NAMALWA (cell line): ENCODE measurements around the gene FAM83F.

Experiments used
- DNase-seq: peaks from one replicate; pipeline ENCODE4 v3.0.0-alpha.2; 2015; ENCODE audit warnings: low spot score

FAM83F gene

DNA sequence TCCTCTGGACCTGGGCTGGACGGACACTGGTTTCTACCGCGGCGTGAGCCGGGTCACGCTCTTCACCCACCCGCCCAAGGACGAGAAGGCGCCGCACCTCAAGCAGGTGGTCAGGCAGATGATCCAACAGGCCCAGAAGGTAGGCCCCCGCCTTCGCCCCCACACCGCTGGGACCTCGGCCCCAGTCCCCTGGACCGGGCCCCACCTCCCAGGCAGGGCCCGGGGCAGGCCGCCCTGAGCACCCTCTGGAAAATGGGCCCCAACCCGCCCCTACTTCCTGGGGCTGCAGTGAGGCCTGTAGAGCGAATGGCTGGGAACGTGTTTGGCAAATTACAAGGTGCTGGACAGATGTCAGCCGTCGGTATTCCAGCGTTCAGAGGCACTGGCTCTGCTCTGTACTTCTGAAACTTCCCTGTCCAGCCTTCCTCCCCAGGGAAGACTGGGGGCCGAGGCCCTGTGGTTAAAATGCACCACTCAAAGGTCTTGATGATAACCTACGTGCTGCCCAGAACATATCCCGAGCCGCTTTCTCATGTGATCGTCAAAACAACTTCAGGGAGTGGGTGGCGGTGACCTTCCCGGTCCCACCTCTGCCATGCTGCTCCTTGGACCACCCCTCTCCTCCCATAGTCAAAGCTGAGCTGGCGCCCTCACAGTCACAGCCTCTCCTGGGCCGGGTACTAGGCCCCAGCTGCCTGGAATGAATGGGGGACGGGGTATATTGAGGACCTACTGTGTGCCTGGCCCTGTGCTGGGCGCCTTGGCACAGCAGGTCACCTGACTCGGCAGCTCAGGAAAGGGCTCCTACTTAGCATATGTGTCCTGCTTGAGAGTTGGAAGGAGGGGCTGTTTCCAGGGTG, 869 bp downstream of the FAM83F start:
- no peak for DNase-seq

DNA sequence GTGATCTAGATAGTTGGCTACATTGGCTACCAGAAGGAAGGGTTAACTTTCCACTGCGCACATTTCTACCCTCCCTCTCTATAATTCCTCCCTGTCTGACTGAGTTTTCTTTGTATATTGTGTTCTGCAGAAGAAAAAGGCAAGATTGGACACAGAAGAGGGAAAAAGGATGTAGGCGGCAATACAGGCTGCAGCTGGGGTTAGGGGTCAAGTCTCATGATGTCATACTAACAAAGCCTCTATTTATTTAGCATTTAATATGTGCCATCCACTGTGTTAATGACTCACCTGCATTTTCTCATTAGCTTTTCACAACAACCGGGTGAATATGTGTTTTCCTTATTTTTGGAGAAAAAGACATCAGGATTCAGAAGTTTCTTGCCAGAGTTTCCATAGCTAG, 2.0 kb downstream of the FAM83F start:
- no peak for DNase-seq

- no peak for DNase-seq
Observed at GRCh38 chr22:39997421-39997820, 2.7 kb downstream of the FAM83F start.

GRCh38 chr22:39997939-39998726, 3.4 kb downstream of the FAM83F start:
- DNase-seq = no peak

DNA sequence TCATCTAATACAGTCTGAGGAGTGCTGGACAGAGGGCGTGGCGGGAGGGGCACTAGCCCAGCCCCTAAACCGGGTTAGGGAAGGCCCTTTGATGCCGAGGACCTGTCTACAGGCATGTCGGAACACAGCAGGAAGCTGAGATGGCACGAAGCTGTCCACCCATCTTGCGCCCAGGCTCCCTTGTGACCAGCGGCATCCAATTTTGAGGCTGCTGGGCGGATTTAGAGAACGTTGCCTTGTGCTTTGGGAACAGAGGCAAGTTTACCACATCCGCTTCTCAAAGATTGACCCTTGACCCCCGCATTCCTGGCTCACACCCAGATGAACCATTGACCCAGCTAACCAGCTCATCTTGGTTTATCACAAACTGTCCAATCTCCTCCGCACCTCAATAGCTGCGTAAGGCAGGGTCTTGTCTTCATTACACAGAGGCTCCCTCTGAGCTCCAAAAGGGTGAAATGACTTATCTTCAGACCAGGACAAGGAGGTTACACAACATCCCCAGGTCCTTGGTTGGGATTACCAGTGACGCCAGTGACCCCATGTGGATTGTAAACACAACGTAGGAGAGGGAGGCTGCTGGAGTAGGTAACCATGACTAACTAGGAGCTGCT, 4.5 kb downstream of the FAM83F start:
- DNase-seq = no peak

GRCh38 chr22:40000171-40000570, 5.4 kb downstream of the FAM83F start:
- DNase-seq = no peak

GRCh38 chr22:40001106-40001505, 6.4 kb downstream of the FAM83F start:
- DNase-seq = no peak

- no peak for DNase-seq
Observed at GRCh38 chr22:40001800-40002577, 7.2 kb downstream of the FAM83F start.

DNA sequence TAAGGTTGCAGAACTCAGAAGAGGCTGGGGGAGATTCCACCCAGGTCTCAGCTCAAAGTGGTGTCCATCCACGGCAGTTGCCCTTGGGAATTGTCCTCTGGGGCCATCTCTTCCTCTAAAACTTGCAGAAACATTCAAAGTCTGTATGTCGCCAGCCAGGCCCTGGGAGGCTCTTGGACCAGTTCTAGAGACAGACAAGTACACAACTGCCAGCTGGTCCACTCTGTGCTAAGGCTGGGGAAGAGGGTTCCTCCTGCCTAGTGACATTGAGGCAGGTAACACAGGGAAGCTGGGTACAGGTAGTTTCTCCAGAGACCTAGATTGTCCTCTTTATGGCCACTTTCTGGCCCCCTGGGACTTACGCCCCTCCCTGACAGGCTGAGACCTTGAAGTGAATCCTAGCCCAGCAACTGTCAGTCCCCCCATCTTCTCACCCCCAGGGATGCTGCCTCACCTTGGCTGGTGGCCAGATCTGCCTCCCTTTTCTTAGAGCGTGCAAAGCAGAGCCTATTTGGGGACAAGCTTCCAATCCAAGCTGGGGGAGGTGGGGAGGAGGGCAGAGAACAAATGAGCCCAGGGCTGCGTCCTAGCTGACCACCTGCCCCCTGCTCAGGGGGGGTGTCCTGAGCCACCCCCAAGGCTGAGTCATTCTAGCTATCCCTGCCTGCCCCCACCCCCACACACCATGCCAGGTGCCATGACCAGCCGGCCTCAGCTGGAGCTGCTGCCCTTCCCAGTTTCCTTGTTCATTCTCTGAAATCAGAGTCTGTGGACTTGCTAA, 8.4 kb downstream of the FAM83F start:
- no peak for DNase-seq

- DNase-seq = no peak
Observed at GRCh38 chr22:40004836-40005235, 10.1 kb downstream of the FAM83F start.

DNA sequence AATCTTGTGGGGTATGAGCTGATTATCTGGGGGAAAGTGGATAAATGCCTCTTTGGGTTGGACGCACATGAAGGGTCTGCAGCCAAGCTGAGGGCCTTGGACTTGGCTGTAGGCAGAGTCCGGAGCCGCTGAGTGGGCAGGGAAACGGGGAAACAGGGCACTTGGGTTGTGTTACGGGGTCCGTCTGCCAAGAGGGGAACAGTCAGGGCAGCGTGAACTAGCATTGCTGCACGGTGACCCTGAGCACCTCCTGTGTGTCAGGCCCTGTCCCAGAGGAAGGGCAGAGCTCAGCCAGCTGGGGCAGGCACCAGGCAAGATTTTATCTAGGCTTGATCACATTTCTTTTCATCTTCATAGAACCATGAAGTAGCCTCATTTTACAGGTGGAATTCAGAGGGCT, 11.9 kb downstream of the FAM83F start:
- no peak for DNase-seq

DNA sequence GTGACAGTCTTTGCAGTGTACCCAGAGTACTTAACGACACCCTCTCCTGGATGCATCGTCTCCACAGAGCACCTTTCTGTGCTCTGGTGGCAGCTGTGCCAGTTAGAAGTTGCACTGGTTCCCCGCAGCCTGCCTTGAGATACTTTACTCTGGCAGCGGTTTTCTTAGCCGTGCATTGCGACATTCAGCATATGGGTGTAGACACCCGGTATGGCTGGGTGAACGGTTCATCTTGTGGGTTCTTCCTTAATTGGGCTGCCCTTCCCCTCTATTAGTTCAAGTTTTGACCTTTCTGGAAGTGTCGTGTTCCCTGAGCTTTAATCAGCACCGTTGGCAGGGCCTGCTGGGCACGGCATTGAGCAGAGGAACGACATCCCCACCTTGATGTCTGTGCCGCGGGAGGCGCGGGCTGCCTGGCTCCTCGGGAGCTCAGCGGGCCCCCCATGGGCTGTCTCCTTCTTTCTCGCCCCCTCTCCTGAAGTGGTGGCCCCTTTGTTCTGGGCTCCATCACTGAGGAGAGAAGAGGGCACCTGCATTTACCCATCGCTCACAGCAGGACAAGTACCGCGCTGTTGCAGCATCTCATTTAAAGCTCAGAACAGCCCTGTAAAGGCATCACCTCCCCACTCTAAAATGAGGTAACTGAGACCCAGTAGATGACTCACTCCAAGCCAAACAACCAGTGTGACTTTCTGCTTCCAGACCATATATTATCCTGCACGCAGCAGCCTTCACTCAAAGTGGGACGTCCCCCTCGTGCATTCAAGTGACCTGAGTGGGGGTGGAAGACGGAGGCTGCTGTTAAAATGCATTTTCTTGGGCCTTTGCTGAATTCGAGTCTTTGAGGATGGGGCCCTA, 13.3 kb downstream of the FAM83F start:
- DNase-seq = no peak

DNA sequence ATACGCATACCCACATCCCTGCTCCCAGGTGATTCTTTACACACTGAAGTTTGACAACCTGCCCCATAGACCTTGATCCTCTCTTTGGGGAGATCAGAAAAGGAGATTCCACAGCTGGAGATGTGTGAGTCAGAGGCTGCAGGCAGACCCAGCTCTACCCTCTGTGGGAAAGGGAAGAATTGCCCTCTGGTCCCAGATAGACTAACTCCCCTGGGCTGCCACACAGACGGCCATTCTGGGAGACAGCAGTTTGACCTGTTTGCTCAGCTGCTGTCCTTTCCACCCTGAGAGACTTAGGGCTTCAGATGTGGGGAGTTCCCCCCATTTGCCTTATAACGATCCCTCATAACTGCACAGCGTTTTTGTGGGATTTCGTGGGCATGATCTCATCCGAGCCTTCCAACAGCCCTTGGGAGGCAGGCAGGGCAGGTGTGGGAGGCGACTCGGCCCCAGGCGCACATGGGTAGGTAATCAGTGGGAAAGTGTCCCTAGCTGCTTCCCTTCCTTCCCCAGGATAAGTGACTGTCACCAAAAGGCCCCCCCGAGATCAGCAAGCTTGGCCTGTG, 14.1 kb downstream of the FAM83F start:
- no peak for DNase-seq

GRCh38 chr22:40009292-40009774, 14.6 kb downstream of the FAM83F start:
- DNase-seq = no peak

DNA sequence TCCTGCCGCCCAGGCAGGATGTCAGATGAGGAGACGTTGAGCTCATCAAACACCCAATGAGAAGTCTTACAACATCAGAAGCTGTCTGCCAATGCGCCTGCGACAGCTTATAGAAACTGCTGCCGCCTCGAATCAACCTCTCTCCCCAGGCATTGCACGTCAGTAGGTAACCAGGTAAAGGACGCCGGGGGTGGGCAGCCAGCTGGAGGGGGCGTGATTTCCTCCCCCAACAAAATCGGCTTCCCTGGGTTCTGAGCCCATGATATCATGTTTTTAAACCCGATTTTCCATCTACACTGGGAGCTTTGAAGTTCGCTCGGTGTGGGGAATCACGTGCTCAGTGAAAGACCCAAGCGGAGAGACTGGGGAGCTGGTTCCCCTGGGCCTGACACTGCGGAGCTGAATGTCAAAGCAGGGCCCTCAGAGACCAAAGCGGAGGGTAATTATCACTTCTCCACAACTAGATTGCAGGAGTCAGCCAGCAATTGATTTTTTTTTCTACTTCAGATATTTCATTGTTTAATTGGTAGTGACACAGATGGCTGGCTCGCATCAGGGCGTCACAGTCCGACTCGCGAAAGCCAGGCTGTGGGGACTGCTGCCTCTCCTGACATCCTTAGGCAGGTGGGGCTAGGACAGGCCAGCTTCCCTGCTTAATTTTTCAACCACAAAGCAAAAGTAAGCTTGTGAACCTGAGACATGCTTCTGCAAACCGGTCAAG, 15.4 kb downstream of the FAM83F start:
- no peak for DNase-seq

DNA sequence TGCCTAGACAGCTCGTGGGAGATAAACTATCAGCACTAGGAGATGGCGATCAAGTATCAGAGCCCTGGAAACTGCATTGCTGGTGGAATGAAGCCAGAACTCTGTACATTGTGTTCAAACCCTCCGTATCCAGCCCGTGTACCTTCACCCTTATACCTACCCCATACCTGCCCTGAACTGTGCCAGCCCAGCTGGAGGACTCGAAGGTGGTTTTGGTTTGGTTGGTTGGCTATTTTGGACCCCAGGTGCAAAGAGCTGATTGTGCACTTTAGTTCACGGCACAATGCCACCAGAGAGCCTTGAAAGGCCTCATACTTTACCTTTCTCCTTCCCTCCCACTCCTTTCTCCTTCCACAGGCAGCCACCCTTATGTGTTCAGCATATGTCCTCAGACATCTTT, 16.0 kb downstream of the FAM83F start:
- no peak for DNase-seq

DNA sequence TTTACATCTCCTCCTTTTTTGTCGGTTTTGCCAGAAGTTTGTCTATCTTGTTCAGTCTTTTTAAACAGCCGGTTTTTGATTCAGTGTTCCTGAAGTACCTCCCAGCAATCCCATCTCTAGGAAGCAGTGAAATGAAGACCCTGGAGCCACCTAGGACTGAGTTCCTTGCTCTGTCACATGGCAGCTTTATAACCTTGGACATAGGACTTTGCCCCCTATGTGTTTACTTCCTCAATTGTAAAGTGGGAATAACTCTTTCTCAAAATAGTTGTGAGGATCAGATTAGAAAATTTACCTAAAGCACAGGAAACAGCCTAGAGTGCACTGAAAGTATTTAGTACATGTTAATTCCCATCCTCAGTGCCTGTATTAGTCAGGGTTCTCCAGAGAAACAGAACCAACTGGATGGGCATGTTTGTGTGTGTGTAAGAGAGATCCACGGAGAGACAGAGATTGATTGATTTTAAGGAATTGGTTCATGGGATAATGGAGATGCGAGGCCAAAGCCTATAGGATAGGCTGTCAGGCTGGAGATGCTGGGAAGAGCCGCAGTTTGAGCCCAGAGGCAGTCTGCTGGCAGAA, 20.0 kb downstream of the FAM83F start:
- DNase-seq = no peak

GRCh38 chr22:40015358-40015976, 20.7 kb downstream of the FAM83F start:
- DNase-seq = no peak
